GM21825 (cell line): ENCODE measurements around the gene BIRC5.

ENCODE experiments used
- ATAC-seq: cut with Tn5 transposase; IDR thresholded peaks from one replicate; pipeline ENCODE4 v1.9.1; 2021; ENCODE audit warnings: mild to moderate bottlenecking, moderate library complexity; ENCODE audit not compliant: unreplicated experiment

The BIRC5 gene

GRCh38 chr17:78183916-78184315, 30.1 kb upstream of the BIRC5 start:
- no peak for ATAC-seq

GRCh38 chr17:78184351-78184750, 29.7 kb upstream of the BIRC5 start:
- no peak for ATAC-seq

GRCh38 chr17:78184868-78185267, 29.2 kb upstream of the BIRC5 start:
- ATAC-seq, result no peak

GRCh38 chr17:78185981-78186691, 27.9 kb upstream of the BIRC5 start:
- no peak for ATAC-seq

GRCh38 chr17:78186692-78187595, 27.1 kb upstream of the BIRC5 start, which contains the start of the genes AFMID and TK1:
AFMID (plus strand) TSS chr17:78187362; CDS start chr17:78187371, 9 bp downstream.
TK1 (minus strand) TSS chr17:78187052; CDS start chr17:78186994, 58 bp downstream.
- ATAC-seq, result peak; percentile 93

- no peak for ATAC-seq
Observed at GRCh38 chr17:78196716-78197115, 17.3 kb upstream of the BIRC5 start.

- ATAC-seq, result no peak
Observed at GRCh38 chr17:78197147-78197832, 16.8 kb upstream of the BIRC5 start.

GRCh38 chr17:78200451-78200850, 13.6 kb upstream of the BIRC5 start:
- no peak for ATAC-seq

- no peak for ATAC-seq
Observed at GRCh38 chr17:78202666-78203065, 11.4 kb upstream of the BIRC5 start.

GRCh38 chr17:78204387-78205123, 9.5 kb upstream of the BIRC5 start:
- no peak for ATAC-seq

GRCh38 chr17:78205124-78205775, 8.8 kb upstream of the BIRC5 start:
- ATAC-seq, result no peak

GRCh38 chr17:78206298-78206697, 7.8 kb upstream of the BIRC5 start:
- ATAC-seq, result no peak

- no peak for ATAC-seq
Observed at GRCh38 chr17:78208486-78208885, 5.6 kb upstream of the BIRC5 start.

GRCh38 chr17:78210111-78210510, 3.9 kb upstream of the BIRC5 start:
- ATAC-seq, result no peak

- no peak for ATAC-seq
Observed at GRCh38 chr17:78211032-78211431, 3.0 kb upstream of the BIRC5 start.

GRCh38 chr17:78214706-78215061, 631 bp downstream of the BIRC5 start:
- ATAC-seq, result no peak

- no peak for ATAC-seq
Observed at GRCh38 chr17:78219396-78220150, 5.5 kb downstream of the BIRC5 start.

GRCh38 chr17:78223061-78223460, 9.0 kb downstream of the BIRC5 start:
- no peak for ATAC-seq

- ATAC-seq, result no peak
Observed at GRCh38 chr17:78223765-78224164, 9.7 kb downstream of the BIRC5 start.
